ENCODE results near the gene UBALD1. TPM values are rescaled to one million over a fixed set of nuclear protein-coding genes. Genes with fewer than 3 reads are reported as not detected.

The UBALD1 gene
- total RNA-seq, 6 experiments from 2014 or later = 23.5 to 33.2 (median 27.9) TPM

DNA sequence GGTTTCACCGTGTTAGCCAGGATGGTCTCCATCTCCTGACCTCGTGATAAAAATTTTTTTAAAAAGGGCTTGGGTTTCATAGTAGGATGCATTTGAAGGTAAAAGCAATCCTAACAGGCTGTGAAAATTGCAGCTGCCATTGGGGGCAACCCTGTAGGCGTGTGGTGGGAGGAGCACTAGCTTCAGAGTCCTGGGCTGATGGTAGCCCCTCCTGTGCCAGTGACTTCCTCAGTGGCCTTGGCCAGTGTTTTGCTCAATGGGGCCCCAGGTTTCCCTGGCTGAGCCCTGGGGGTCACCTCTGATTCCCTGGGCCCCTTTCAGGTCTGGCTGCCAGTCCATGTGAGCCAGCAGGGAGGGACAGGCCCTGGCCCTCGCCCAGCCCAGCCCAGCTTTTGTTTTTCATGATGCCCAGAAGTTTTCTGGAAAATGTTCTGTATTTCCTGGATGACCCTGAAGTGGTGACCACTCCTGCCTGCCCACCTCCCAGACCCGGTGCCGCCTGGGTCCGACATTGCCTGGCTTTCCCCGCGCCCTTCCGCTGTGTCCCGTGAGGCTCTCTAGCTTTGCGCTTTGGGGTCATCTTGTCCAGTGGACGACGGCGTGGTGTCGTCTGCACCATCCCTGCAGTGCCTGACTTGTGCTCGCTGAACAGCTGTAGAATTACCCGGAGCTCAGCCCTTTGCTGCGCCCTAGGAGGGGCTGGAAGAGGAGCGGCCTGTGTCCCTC, 19.4 kb upstream of the UBALD1 start:
- H3K4me3 Mint-ChIP-seq = no peak overlapping the region
- H3K36me3 Mint-ChIP-seq (ENCODE audit: low read depth) = peaks cover 8% of the 10 kb centered on the region
- peaks cover 4% of the 10 kb centered on the region; the same call in 1 of the 2 replicates for H3K4me1 Mint-ChIP-seq (ENCODE audit: low read depth)
- no peak for DNase-seq
- TF ChIP-seq, protein P1, sequence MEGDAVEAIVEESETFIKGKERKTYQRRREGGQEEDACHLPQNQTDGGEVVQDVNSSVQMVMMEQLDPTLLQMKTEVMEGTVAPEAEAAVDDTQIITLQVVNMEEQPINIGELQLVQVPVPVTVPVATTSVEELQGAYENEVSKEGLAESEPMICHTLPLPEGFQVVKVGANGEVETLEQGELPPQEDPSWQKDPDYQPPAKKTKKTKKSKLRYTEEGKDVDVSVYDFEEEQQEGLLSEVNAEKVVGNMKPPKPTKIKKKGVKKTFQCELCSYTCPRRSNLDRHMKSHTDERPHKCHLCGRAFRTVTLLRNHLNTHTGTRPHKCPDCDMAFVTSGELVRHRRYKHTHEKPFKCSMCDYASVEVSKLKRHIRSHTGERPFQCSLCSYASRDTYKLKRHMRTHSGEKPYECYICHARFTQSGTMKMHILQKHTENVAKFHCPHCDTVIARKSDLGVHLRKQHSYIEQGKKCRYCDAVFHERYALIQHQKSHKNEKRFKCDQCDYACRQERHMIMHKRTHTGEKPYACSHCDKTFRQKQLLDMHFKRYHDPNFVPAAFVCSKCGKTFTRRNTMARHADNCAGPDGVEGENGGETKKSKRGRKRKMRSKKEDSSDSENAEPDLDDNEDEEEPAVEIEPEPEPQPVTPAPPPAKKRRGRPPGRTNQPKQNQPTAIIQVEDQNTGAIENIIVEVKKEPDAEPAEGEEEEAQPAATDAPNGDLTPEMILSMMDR (IDR thresholded peaks at IDR 0.05) = no peak
- H3K27me3 Mint-ChIP-seq (ENCODE audit: insufficient read depth) = no peaks in the 10 kb centered on the region
- peaks cover 5% of the 10 kb centered on the region; the same call in 1 of the 2 replicates for H3K9me3 Mint-ChIP-seq
- H3K27ac Mint-ChIP-seq = no peak overlapping the region

DNA sequence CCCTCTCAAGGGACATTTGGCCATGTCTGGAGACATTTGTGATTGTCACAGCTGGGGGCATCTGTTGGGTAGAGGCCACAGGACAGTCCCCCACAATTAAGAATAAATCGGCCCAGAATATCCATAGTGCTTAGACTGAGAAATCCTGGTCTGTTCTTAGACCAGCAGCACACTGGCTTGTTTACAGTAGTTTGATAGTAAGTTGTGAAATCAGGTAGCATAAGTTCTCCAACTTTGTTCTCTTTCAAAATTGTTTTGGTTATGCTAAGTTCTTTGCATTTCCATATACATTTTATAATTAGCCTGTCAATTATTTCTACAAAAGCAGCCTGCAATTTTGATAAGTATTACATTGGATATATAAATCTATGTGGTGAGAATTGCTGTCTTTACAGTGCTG, 16.8 kb upstream of the UBALD1 start:
- DNase-seq = no peak
- peaks cover 15% of the 10 kb centered on the region for H3K36me3 Mint-ChIP-seq (ENCODE audit: low read depth)
- no peak overlapping the region for H3K4me3 Mint-ChIP-seq
- TF ChIP-seq, protein P1 (IDR thresholded peaks at IDR 0.05) = no peak
- no peaks in the 10 kb centered on the region for H3K27me3 Mint-ChIP-seq (ENCODE audit: insufficient read depth)
- no peak overlapping the region for H3K27ac Mint-ChIP-seq
- H3K4me1 Mint-ChIP-seq (ENCODE audit: low read depth) = peaks cover 7% of the 10 kb centered on the region
- H3K9me3 Mint-ChIP-seq = peaks cover 5% of the 10 kb centered on the region; the same call in 1 of the 2 replicates

DNA sequence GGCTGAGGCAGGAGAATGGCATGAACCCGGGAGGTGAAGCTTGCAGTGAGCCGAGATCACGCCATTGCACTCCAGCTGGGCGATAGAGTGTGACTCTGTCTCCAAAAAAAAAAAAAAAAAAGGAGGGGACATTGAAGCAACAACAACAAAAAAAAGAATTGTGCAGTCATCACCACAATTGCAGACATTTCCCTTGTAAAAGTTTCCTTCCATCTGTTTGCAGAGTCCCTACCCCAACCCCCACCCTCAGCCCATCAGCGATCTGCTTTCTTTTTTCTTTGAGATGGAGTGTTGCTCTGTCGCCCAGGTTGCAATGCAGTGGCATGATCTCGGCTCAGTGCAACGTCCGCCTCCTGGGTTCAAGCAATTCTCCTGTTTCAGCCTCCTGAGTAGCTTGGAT, 13.6 kb upstream of the UBALD1 start:
- no peak overlapping the region for H3K27ac Mint-ChIP-seq
- no peaks in the 10 kb centered on the region for H3K27me3 Mint-ChIP-seq (ENCODE audit: insufficient read depth)
- TF ChIP-seq, protein P1 (IDR thresholded peaks at IDR 0.05) = no peak
- peaks cover 15% of the 10 kb centered on the region for H3K36me3 Mint-ChIP-seq (ENCODE audit: low read depth)
- H3K4me3 Mint-ChIP-seq = no peak overlapping the region
- H3K4me1 Mint-ChIP-seq (ENCODE audit: low read depth) = peaks cover 23% of the 10 kb centered on the region
- no peak for DNase-seq
- peaks cover 5% of the 10 kb centered on the region; the same call in 1 of the 2 replicates for H3K9me3 Mint-ChIP-seq

DNA sequence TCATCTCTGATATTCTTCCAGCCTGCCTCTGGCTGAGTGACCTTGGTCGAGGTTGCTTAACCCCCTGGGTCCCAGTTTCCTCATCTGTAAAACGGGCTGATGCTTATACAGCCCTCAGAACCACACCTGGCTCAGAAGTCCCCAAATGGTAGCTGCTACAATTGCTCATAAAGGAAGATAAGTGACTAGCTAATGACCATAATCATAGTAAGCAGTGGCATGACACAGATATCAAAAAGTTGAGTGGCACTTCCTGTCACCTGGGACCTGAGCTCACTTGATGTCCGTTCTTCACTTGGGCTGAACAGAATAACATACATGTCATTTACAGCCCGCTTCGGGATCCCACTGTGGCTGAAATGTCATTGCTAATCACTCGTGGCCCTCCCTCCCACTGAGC, 11.7 kb upstream of the UBALD1 start:
- peaks cover 23% of the 10 kb centered on the region for H3K4me1 Mint-ChIP-seq (ENCODE audit: low read depth)
- no peaks in the 10 kb centered on the region for H3K27me3 Mint-ChIP-seq (ENCODE audit: insufficient read depth)
- peaks cover 5% of the 10 kb centered on the region; the same call in 1 of the 2 replicates for H3K9me3 Mint-ChIP-seq
- H3K27ac Mint-ChIP-seq = peak overlapping the region; percentile 93; the same call in 1 of the 2 replicates
- TF ChIP-seq, protein P1 (IDR thresholded peaks at IDR 0.05) = no peak
- DNase-seq = no peak
- peak overlapping the region; percentile 99 for H3K4me3 Mint-ChIP-seq
- H3K36me3 Mint-ChIP-seq (ENCODE audit: low read depth) = peaks cover 12% of the 10 kb centered on the region

- Mint-ChIP-seq H3K9me3 (no peaks in the 10 kb centered on the region), H3K4me3 (peak overlapping the region; percentile 99), H3K27me3 (ENCODE audit: insufficient read depth) (no peaks in the 10 kb centered on the region), H3K27ac (peak overlapping the region; percentile 93), H3K36me3 (ENCODE audit: low read depth) (peaks cover 6% of the 10 kb centered on the region), H3K4me1 (ENCODE audit: low read depth) (peaks cover 23% of the 10 kb centered on the region)
- DNase-seq = no peak
- TF ChIP-seq, protein P1 (IDR thresholded peaks at IDR 0.05) = no peak
Observed at GRCh38 chr16:4625560-4626159, 11.0 kb upstream of the UBALD1 start.
